ENCODE measurements around the gene TBX15.
"Not testable (repeated sequence)": the region's sequence is repeated elsewhere in the genome, so short reads cannot be mapped to it uniquely, and the experiment has no call there.

The TBX15 gene

DNA sequence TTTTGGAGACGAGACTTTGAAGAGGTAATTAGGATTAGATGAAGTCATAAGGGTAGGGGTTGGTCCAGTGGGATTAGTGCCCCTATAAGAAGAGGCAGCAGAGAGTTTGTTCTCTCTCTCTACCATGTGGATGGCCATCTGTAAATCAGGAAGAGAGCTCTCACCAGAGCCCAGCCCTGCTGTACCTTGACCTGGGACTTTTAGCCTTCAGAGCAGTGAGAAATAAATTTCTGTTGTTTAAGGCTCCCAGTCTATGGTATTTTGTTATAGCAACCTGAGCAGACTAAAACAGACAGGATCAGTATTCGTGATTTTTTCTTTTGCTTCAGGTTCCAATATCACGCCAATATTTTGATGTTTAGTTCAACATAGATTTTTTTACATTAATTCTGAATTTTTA lies 30.0 kb downstream of the TBX15 start:
- H3K4me3 ChIP-seq (ENCODE audit: low read depth, low read length), result no peak overlapping the region
- TF ChIP-seq, protein P1, sequence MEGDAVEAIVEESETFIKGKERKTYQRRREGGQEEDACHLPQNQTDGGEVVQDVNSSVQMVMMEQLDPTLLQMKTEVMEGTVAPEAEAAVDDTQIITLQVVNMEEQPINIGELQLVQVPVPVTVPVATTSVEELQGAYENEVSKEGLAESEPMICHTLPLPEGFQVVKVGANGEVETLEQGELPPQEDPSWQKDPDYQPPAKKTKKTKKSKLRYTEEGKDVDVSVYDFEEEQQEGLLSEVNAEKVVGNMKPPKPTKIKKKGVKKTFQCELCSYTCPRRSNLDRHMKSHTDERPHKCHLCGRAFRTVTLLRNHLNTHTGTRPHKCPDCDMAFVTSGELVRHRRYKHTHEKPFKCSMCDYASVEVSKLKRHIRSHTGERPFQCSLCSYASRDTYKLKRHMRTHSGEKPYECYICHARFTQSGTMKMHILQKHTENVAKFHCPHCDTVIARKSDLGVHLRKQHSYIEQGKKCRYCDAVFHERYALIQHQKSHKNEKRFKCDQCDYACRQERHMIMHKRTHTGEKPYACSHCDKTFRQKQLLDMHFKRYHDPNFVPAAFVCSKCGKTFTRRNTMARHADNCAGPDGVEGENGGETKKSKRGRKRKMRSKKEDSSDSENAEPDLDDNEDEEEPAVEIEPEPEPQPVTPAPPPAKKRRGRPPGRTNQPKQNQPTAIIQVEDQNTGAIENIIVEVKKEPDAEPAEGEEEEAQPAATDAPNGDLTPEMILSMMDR (IDR thresholded peaks at IDR 0.05; ENCODE audit: low read depth, low read length), result no peak

DNA sequence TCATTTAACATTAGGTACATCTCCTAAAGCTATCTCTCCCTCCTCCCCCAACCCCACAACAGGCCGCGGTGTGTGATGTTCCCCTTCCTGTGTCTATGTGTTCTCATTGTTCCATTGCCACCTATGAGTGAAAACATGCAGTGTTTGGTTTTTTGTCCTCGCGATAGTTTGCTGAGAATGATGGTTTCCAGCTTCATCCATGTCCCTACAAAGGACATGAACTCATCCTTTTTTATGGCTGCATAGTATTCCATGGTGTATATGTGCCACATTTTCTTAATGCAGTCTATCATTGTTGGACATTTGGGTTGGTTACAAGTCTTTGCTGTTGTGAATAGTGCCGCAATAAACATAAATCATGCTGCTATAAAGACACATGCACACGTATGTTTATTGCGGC lies 30.6 kb downstream of the TBX15 start:
- not testable (repeated sequence) for H3K4me3 ChIP-seq (ENCODE audit: low read depth, low read length)

DNA sequence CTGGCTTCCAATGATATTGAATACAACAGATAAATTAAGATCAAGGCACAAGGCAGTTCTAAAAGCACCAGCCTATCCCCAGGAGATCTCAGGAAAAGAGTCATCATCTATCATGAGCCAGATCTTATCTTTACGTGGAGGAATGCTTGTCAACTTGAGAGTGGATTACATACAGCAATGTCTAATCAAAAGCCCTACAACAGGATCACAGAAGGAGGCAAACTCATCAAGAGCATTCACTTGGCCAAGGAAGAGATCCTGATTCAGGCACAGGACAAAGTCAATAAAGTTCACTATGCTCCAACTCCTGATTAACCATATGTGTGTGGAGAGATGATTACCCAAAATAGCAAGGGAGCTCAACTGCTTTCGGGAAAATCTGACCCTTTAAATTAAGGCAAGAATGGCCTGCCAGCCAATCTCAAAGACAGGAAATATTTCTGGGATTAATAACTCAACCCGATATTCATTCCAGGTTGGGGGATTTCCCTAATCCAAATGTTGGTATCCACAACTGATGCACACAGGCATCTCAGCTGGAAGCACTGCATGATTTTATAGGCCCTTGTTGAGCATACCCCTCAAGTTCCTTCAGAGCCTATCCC lies 33.7 kb downstream of the TBX15 start:
- no peak overlapping the region for H3K4me3 ChIP-seq (ENCODE audit: low read depth, low read length)
- TF ChIP-seq, protein P1 (IDR thresholded peaks at IDR 0.05; ENCODE audit: low read depth, low read length), result no peak

DNA sequence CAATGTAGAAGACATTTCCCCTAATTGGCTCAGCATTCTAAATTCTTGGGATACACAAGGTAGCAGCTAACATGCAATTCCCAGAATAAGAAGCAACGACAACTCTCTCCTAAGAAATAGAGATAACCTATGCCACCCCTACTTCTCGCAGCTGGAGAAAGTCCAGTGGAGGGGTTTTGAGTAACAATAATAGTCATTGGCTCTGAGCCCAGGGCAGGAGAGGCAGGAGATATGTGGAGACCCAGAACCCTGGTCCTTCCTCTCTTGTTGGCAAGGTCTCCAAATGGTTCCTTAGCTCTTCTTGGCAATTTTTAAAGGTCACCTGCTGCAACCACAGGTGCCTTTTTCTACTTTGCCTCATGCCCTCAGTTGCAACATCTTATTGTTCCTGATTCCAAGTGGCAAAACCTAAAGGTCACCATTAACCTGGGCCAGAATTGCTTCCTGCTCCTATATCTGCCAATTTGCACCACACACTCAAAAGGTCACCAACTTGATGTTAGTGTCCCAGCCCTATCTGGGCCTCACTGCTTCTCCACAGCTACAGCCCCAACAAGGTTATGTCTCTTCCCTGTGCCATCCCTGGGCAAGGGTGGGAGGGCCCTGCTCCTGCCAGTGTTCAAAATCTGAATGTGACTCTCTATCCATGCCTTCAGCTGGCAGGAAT lies 36.7 kb downstream of the TBX15 start:
- TF ChIP-seq, protein P1 (IDR thresholded peaks at IDR 0.05; ENCODE audit: low read depth, low read length), result no peak
- H3K4me3 ChIP-seq (ENCODE audit: low read depth, low read length), result no peak overlapping the region

DNA sequence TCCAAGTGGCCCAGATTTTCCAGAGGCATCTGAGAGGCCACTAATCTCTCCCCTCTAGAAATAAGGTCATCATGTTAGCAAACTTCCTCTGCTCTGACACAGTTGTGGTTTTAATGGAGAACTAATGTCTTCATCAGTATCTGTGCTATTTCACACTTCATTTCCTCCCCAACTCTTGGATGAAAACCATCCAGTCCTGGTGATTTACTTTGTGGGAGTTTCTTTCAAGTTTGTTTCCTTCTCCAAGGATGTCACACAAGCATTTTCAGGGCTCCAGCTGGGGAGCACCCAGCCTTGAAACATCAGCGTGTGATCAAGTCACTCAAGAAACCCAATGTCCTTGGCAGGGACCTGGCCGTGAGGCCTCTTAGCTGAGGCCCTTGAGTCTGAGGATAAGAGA lies 38.8 kb downstream of the TBX15 start:
- TF ChIP-seq, protein P1 (IDR thresholded peaks at IDR 0.05; ENCODE audit: low read depth, low read length), result no peak
- no peak overlapping the region for H3K4me3 ChIP-seq (ENCODE audit: low read depth, low read length)

DNA sequence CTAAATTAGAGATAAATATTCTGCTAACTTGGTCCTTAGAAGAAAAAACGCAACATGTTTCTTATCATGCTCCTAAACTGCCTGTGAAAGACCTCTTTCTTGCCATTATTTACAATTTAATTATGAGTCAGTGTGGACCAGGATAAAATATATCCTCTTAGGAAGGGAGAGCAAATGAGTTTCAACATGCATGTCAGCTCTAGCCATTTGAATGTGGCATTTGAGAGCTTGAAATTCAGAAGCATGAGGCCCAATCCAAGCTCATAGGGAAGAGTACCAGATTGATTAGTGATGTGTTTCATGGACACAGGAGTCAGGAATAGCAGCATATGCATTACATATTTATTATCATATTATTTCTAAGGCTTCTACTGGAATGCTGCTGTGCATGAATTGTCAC lies 39.3 kb downstream of the TBX15 start:
- H3K4me3 ChIP-seq (ENCODE audit: low read depth, low read length), result no peak overlapping the region
- TF ChIP-seq, protein P1 (IDR thresholded peaks at IDR 0.05; ENCODE audit: low read depth, low read length), result no peak

DNA sequence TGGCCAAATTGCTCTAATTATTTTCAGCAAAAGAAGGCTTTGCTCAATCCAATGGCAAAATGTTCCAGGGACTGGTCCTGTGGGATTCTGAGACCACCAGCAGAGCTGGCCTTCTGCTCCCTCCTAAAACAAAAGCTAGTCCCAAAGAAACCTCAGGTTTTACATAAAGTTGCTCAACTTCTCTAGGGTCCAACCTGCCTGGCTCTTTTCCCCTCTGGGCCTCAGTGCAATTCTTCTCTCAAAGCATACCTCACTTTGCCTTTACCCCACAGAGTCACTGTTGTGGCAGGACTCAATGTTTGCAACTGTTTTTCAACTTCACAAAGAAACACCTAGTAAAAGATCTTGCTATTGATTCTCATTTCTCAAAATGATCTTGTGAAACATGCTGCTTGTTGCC lies 39.8 kb downstream of the TBX15 start:
- H3K4me3 ChIP-seq (ENCODE audit: low read depth, low read length), result no peak overlapping the region
- TF ChIP-seq, protein P1 (IDR thresholded peaks at IDR 0.05; ENCODE audit: low read depth, low read length), result no peak

DNA sequence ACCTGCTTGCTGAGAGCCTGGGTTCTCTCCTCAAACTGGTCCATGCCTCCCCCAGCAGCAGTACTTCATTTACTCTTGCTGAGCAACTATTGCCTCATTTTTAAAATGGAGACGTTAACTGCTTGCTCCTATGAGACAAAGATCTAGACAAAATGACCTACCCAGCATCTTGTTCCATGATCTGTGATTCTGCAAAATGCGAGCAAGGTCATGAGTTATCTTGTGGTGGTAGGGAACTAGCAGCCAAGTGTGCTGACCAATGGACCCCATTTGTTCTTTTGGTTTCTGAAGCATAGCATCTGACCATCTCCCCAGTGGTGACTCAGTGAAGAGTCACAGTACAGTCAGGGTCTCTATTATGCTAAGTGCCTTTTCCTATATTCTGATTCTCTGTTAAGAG lies 40.4 kb downstream of the TBX15 start:
- H3K4me3 ChIP-seq (ENCODE audit: low read depth, low read length), result no peak overlapping the region
- TF ChIP-seq, protein P1 (IDR thresholded peaks at IDR 0.05; ENCODE audit: low read depth, low read length), result no peak

All from WI38 (cell line).